IPS DF 6.9 (cell line): ENCODE data around the gene LMNA.

ENCODE experiments used
- DNase-seq: peaks from one replicate; pipeline ENCODE4 v3.0.0-alpha.2; 2013; ENCODE audit warnings: low read depth, low spot score
- H3K27ac ChIP-seq: one replicate; pipeline ENCODE4 v1.5.1; 2013; ENCODE audit warnings: low read length, control low read depth
- H3K27me3 ChIP-seq: 2 replicates; pipeline ENCODE4 v1.6.1; 2013; ENCODE audit warnings: mild to moderate bottlenecking, low read length; ENCODE audit not compliant: control insufficient read depth, insufficient read depth
- H3K36me3 ChIP-seq: 2 replicates; pipeline ENCODE4 v1.6.1; 2013; ENCODE audit warnings: low read length; ENCODE audit not compliant: control insufficient read depth, insufficient read depth
- H3K4me1 ChIP-seq: 2 replicates; pipeline ENCODE4 v1.6.1; 2013; ENCODE audit warnings: low read length; ENCODE audit not compliant: control insufficient read depth, insufficient read depth
- H3K4me3 ChIP-seq: 2 replicates; pipeline ENCODE4 v1.5.1; 2013; ENCODE audit warnings: mild to moderate bottlenecking, low read length
- H3K9me3 ChIP-seq: 2 replicates; pipeline ENCODE4 v1.6.1; 2013; ENCODE audit warnings: low read length, inconsistent platforms; ENCODE audit not compliant: control insufficient read depth, insufficient read depth
- WGBS: extraction: QIAGEN DNeasy Blood & Tissue Kit; methylation state at CpG from one replicate; pipeline ENCODE4 v1.1.7; 2013; ENCODE audit warnings: mixed read lengths, missing lambda C conversion rate; ENCODE audit not compliant: insufficient read length, insufficient coverage; 5-methylcytosine and 5-hydroxymethylcytosine counted together

LMNA gene

DNA sequence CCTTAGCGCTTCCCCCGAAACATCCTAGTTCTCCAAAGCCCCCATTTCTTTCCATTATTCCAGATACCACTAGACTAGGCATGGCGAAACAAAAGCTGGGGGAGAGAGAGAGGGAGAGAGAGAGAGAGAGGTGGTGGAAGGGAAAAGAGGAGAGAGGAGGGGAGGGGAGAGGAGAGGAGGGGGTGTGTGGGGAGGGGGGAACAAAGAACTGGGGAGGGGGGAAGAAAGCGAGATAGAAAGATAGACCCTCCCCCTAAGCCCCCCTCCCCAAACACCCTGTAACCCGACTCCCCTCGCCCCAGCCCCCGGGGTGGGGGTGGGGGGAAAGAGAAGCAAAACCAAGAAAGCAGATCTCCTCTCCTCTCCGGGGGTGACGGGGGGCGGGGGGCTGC lies 32.6 kb upstream of the LMNA start:
- DNase-seq, result no peak
- WGBS, result no CpG with 5 or more reads among the region's 10 CpGs
- Histone ChIP-seq H3K36me3 (no peaks in the 10 kb centered on the region), H3K27me3 (no peaks in the 10 kb centered on the region), H3K9me3 (no peaks in the 10 kb centered on the region), H3K27ac (no peak overlapping the region), H3K4me3 (peak overlapping the region; percentile 49), H3K4me1 (peaks cover 11% of the 10 kb centered on the region)

DNA sequence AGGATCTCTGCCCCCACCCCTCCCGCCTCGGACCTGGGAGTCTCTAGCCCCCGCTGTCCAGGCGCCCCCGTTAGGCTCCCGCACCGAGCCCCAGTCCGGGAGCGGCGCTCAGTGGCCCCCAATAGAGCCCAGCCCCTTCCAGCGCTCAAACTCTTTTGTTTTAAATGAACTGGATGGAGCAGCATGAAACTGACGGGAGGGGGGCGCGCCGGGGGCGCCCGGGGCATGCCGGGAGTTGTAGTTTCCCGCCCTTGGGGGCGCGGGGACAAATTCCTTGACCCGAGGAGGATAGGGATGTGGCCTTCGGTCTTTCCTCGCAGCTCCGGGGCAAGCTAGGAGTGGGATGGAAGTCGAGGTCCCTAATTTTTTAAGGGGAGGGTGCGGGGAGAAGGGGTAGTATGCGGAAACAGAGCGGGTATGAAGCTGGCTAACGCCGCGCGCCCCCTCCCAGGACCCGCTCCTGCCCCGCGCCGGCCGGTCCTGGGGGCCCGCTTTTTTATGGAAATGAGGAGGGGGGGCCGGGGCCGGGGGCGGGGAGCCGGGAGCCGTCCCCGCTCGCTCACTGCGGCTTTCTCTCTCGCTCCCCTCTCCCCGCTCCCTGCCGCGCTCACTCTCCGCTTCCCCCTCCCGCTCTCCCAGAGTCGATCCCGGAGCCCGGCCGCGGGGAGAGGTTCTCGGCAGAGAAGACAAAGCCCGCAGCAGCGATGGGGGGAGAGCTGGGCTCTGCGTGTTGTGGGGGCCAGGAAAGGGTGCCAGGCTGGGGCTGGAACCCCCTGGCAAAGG lies 32.0 kb upstream of the LMNA start, which contains the start of gene MEX3A:
TSS of gene MEX3A (minus strand) at position 157 of the 783 bp plus-strand sequence. CDS start 467 bp downstream, outside the sequence.
- Histone ChIP-seq H3K9me3 (no peaks in the 10 kb centered on the region), H3K27ac (no peak within 1 kb of the TSS), H3K36me3 (no peaks in the 10 kb centered on the region), H3K27me3 (no peaks in the 10 kb centered on the region), H3K4me3 (peak within 1 kb of the TSS; percentile 49), H3K4me1 (peaks cover 6% of the 10 kb centered on the region; the same call in 1 of the 2 replicates)
- no CpG with 5 or more reads among the region's 62 CpGs for WGBS
- no peak for DNase-seq

DNA sequence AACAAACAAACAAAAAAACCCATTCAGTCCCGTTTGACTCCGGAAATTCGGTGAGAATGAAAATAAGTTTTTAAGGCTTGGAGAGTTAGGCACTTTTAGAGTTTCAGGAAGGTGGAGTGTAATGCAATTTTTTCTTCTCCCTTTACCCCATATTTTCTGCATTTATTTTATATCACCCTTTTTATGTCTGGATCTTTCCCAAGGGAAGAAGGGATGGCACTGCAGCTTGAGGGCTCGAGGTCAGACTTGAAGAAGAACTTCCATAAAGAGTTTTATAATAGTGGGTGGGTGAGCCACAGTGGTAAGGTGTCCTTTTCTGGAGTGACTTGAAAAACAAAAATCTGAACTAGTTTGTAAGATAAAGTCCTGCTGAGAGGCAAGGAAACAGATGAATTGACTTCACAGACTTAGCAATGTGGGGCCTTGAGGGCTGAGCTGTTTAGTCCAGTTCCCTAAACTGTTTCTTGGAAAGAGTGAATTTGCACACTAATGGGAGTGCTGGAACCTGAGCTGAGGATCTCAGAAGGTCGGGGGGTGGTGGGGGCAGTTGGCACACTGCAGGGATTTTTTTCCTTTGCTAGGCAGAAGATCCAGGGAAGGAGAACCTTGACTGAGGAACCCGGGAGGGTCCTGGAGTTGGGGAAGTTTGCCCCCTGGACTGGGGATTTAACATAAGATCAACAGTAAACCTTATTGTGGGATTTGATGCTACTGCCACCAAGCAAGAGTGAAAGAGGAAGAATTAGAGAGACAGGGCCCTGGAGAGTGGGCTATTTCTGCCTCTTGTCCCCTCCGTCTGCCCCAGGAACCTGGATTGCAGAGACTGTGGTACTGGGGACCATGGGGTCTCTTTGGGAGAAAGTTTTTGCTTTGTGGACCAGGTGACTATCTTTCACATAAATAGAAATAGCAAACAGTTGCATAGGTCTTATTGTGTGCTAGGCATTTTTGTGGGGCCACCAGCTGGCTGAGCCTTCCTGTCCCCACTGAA lies 30.4 kb upstream of the LMNA start:
- H3K4me1 ChIP-seq, result 0 out of 2 replicates have a peak, but pooled peaks cover 4% of the 10 kb centered on the region
- H3K4me3 ChIP-seq, result peak overlapping the region; percentile 3; the same call in 1 of the 2 replicates
- no peaks in the 10 kb centered on the region for H3K9me3 ChIP-seq
- no peaks in the 10 kb centered on the region for H3K27me3 ChIP-seq
- WGBS, result no CpG with 5 or more reads among the region's 7 CpGs
- H3K36me3 ChIP-seq, result no peaks in the 10 kb centered on the region
- no peak overlapping the region for H3K27ac ChIP-seq
- no peak for DNase-seq

DNA sequence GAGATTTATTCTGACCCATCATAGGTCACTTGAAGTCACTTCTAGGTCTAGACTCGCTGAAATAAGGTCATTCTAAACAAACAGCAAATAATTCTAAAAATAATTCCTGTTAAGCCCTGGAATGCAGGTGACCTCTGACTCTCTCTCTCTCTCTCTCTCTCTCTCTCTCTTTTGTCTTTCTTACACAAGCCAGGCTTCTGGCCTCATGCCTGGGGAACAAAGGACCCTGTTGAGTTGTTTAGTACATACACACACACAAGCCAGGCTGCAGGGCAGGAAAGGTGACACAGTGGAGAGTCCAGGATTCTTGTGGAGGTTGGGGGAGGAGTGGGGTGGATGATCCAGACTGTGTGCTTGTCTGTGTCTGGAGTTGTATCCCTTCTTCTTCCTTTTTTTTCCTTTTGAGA lies 28.3 kb upstream of the LMNA start:
- no peak overlapping the region for H3K4me3 ChIP-seq
- H3K36me3 ChIP-seq, result no peaks in the 10 kb centered on the region
- no CpG with 5 or more reads among the region's 1 CpG for WGBS
- H3K4me1 ChIP-seq, result peaks cover 7% of the 10 kb centered on the region; the same call in 1 of the 2 replicates
- H3K9me3 ChIP-seq, result no peaks in the 10 kb centered on the region
- no peak overlapping the region for H3K27ac ChIP-seq
- no peak for DNase-seq
- H3K27me3 ChIP-seq, result no peaks in the 10 kb centered on the region

DNA sequence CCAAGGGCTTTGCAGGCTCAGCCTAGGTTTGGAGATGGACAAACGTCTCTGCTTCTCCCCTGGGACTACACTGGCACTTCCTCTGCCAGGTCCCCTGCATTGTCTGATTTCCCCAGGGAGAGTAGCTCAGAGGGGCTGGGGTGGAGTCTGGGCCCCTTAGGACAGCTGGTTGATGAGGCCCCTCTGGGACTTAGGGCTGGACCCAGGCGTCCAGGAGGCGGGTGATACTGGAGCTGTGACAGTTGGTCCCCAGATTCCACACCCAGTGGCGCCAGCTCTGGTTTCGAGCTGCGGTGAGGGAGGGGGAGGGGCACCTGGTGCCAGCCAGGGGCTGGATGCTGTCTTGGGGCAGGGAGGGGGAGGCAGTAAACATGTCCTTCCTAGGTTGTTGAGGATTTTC lies 24.8 kb upstream of the LMNA start:
- Histone ChIP-seq H3K27me3 (no peaks in the 10 kb centered on the region), H3K4me1 (peaks cover 6% of the 10 kb centered on the region; the same call in 1 of the 2 replicates), H3K9me3 (no peaks in the 10 kb centered on the region), H3K4me3 (no peak overlapping the region), H3K27ac (no peak overlapping the region), H3K36me3 (no peaks in the 10 kb centered on the region)
- DNase-seq, result no peak
- WGBS, result no CpG with 5 or more reads among the region's 6 CpGs

DNA sequence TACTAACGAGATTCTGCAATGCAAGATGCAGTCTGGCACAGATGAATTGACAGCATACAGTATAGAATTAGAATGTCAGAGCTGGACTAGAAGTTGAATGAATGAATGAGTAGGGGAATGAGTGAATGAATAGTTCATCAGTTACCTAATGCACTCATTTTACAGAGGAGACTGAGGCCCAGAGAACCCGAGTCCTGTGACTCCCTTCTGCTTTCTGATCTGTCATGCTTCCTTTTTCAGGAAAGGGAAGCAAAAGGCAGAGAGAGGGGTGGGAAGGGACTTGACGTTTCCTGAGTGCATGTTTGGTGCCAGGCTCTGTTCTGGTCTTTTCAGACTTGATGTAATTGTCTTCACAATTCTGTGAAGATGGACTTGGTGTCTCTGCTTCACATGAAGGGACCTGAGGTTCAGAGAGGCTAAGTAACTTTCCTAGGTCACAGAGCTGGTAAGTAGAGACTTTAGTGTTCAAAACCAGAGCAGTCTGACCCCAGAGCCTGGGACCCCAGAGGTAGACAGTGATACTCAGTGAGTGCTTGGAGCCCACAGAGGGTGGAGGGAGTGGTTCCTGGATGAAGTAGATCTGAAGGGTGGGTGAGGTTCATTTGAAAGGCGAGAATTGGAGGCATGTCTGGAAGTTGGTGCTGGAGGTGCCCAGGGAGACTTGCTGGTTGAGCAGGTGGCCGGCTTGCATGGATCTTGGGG lies 24.2 kb upstream of the LMNA start:
- H3K4me3 ChIP-seq, result no peak overlapping the region
- no peaks in the 10 kb centered on the region for H3K36me3 ChIP-seq
- no peak for DNase-seq
- peaks cover 3% of the 10 kb centered on the region; the same call in 1 of the 2 replicates for H3K4me1 ChIP-seq
- H3K27ac ChIP-seq, result no peak overlapping the region
- WGBS, result no CpG with 5 or more reads among the region's 5 CpGs
- H3K27me3 ChIP-seq, result no peaks in the 10 kb centered on the region
- no peaks in the 10 kb centered on the region for H3K9me3 ChIP-seq

DNA sequence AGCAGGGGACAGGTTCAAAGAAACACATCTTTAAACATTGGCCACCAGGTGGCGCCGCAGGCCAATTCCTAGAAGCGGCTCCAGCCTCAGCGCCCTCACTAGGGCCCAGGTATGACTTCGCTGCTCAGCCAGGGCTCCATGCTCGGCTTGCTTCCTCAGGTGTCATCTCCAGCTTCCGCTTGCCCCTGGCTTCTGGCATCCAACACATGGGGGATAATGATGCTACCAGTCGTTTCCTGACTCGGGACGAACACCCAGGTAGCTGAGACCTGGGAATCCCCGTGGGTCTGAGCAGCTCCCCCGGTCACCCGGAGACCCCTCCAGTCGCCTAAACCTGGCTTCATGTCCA lies 23.7 kb upstream of the LMNA start:
- no CpG with 5 or more reads among the region's 14 CpGs for WGBS
- DNase-seq, result peak; percentile 87
- Histone ChIP-seq H3K27me3 (no peaks in the 10 kb centered on the region), H3K4me1 (peaks cover 3% of the 10 kb centered on the region; the same call in 1 of the 2 replicates), H3K9me3 (no peaks in the 10 kb centered on the region), H3K27ac (no peak overlapping the region), H3K36me3 (no peaks in the 10 kb centered on the region), H3K4me3 (no peak overlapping the region)

DNA sequence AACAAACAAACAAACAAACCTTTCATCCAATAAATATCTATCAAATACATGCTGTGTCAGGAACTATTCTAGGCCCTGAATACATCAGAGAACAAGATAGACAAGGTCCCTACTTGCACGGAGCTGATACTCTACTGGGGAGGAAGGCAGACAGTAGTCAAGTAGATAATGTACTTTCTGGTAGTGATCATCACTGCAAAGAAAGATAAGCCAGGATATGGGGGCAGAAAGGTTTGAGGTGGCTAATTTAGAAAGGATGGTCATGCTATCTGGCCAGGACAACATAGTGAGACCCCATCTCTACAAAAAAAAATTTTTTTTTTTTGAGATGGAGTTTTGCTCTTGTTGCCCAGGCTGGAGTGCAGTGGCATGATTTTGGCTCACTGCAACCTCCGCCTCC lies 22.9 kb upstream of the LMNA start:
- no peak overlapping the region for H3K27ac ChIP-seq
- peaks cover 3% of the 10 kb centered on the region; the same call in 1 of the 2 replicates for H3K4me1 ChIP-seq
- no peak overlapping the region for H3K4me3 ChIP-seq
- H3K27me3 ChIP-seq, result no peaks in the 10 kb centered on the region
- H3K36me3 ChIP-seq, result no peaks in the 10 kb centered on the region
- no CpG with 5 or more reads among the region's 2 CpGs for WGBS
- H3K9me3 ChIP-seq, result no peaks in the 10 kb centered on the region
- no peak for DNase-seq

DNA sequence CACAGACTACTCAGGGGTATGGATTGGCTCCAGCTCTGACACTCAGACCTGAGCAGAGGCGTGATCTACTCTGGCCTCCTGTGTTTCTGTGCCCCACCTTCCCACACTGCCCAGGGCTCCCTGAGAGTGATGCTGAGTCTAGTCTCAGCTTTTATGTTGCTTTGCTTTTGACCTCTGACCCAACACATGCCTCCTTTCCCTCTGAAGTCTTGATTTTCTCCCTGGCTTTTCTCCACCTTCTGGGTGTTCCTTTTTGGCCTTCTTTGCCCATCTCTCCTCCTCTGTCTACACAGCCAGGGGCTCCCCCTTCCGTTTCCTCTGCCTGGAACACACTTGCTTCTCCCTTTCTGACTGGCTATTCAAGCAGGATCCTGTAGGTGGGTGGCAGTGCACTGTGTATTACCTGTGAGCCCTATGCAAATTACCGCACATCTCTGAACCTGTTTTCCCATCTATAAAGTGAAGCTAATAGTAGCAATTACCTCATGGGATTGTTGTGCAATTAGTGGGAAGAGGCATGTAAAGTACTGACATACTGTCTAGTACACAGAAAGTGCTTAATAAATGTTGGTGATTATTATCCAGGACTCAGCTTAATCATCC lies 18.5 kb upstream of the LMNA start:
- WGBS, result no CpG with 5 or more reads among the region's 3 CpGs
- no peak for DNase-seq
- no peaks in the 10 kb centered on the region for H3K27me3 ChIP-seq
- H3K36me3 ChIP-seq, result no peaks in the 10 kb centered on the region; the same call in 1 of the 2 replicates
- H3K4me1 ChIP-seq, result no peaks in the 10 kb centered on the region
- H3K4me3 ChIP-seq, result no peak overlapping the region
- no peaks in the 10 kb centered on the region for H3K9me3 ChIP-seq
- no peak overlapping the region for H3K27ac ChIP-seq
